ENCODE data around the gene LYPD1. TPM values are rescaled to one million over a fixed set of nuclear protein-coding genes. Genes with fewer than 3 reads are reported as not detected.

The LYPD1 gene
- polyA plus RNA-seq, 2 of the 4 experiments (the other 2 are of a cell fraction): 3.6 to 12.0 TPM

DNA sequence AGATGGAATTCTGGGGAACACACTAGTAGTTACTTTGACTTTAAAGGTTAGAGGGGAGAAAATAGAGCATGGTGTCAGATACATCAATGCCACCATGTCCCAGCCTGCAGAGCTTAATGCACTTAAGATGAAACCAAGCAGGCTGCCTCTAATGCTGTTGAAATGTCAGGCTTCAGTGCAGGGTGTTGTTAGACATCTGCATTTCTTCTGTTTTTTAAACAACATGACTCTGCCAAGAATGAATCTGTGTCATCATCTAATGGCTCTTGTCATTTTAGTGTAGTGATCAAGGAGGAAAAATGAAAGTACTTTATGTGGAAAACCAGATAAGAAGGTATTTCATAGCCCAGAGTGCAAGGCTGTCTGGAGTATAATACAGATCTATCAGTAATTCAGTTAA lies 29.9 kb downstream of the LYPD1 start:
- CTCF ChIA-PET: interaction anchor here (1.5 kb wide), 1 partner anchor 11 kb away, joined by 4 read pairs; no protein-coding TSS in a partner anchor
- no peaks in the 10 kb centered on the region for H3K4me1 ChIP-seq
- DNase-seq (ENCODE audit: low read depth in 1 of 2, low spot score in 1 of 2): no peak
- H3K4me2 ChIP-seq: no peak overlapping the region
- H3K9me3 ChIP-seq: no peaks in the 10 kb centered on the region
- H3K4me3 ChIP-seq: no peak overlapping the region
- POLR2A ChIA-PET: no interaction called here
- ATAC-seq: no peak
- FAIRE-seq: no peak
- H3K27ac ChIP-seq: no peak overlapping the region
- TF ChIP-seq JUN (IDR thresholded peaks at IDR 0.05): no peak
- TF ChIP-seq CHD2 (IDR thresholded peaks at IDR 0.05; ENCODE audit: low read length, partially characterized antibody): no peak
- TF ChIP-seq GATA3 (IDR thresholded peaks at IDR 0.05; ENCODE audit: borderline replicate concordance): no peak
- no peak for TF ChIP-seq KDM5A (IDR thresholded peaks at IDR 0.05)
- TF ChIP-seq JUNB (IDR thresholded peaks at IDR 0.05): no peak
- TF ChIP-seq EP300 (IDR thresholded peaks at IDR 0.05): no peak
- no peak for TF ChIP-seq HEYL (CRISPR knock-in tag; IDR thresholded peaks at IDR 0.05)
- no peak for TF ChIP-seq MAX (IDR thresholded peaks at IDR 0.05)
- TF ChIP-seq HOXB13 (CRISPR knock-in tag; IDR thresholded peaks at IDR 0.05; ENCODE audit: low read depth): no peak
- no peak for TF ChIP-seq ESRRA (IDR thresholded peaks at IDR 0.05; ENCODE audit: borderline replicate concordance, low read length)
- no peak for TF ChIP-seq MAZ (IDR thresholded peaks at IDR 0.05; ENCODE audit: borderline replicate concordance, low read depth, low read length)
- no peak for TF ChIP-seq MAFK (IDR thresholded peaks at IDR 0.05; ENCODE audit: partially characterized antibody)
- TF ChIP-seq, protein P1, sequence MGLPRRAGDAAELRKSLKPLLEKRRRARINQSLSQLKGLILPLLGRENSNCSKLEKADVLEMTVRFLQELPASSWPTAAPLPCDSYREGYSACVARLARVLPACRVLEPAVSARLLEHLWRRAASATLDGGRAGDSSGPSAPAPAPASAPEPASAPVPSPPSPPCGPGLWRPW (IDR thresholded peaks at IDR 0.05): no peak
- TF ChIP-seq HOXB5 (CRISPR knock-in tag; IDR thresholded peaks at IDR 0.05): no peak
- no peak for TF ChIP-seq ZSCAN20 (CRISPR knock-in tag; IDR thresholded peaks at IDR 0.05)
- TF ChIP-seq RNF2 (IDR thresholded peaks at IDR 0.05; ENCODE audit: borderline replicate concordance, low read depth): no peak

DNA sequence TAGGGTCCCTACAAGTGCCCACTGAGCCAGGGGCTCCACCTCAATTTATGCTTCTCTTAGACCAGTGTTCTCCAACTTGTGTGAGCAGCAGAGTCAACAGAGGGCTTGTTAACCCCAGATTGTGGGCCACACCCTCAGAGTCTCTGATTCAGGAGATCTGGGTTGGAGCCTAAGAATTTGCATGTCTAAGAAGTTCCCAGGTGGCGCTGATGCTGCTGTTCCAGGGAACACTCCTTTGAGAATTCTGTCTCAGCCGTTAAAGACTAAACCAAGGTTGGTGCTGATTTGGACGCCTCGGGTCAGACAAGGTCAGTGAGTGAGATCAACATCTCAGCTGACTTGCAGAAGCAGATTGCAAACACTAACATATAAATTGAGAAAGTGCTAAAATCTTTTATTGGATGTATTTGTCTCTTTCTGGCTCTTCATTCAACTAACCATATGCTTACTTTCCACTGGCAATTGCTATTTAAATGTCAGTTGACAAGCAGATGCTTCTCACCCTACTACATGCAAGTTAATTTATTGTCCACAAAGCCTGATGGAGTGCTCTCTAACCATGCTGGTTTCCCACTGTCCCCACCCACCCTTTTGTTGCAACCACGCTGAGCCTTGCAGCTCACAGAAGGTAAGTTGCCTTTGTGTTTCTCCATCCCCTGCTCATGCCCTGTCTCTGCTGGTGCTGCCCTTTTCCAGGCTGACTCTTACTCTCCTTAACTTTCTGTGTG lies 31.5 kb downstream of the LYPD1 start:
- WGBS (ENCODE audit: missing lambda C conversion rate): 87% methylated on average over 5 of the region's 5 CpGs
- no peak overlapping the region for H3K4me3 ChIP-seq
- H3K4me2 ChIP-seq: no peak overlapping the region
- FAIRE-seq (no peak), ATAC-seq (no peak), DNase-seq (ENCODE audit: low read depth in 1 of 2, low spot score in 1 of 2) (no peak)
- ChIA-PET CTCF (interaction anchor here (0.8 kb wide), 1 partner anchor 9 kb away, joined by 3 read pairs; no protein-coding TSS in a partner anchor), POLR2A (no interaction called here)
- H3K27ac ChIP-seq: no peak overlapping the region
- no peaks in the 10 kb centered on the region for H3K4me1 ChIP-seq
- H3K9me3 ChIP-seq: no peaks in the 10 kb centered on the region
- no peak for TF ChIP-seq GATA3 (IDR thresholded peaks at IDR 0.05; ENCODE audit: borderline replicate concordance)
- no peak for TF ChIP-seq RFX5 (IDR thresholded peaks at IDR 0.05)
- no peak for TF ChIP-seq EP300 (IDR thresholded peaks at IDR 0.05)
- no peak for TF ChIP-seq EHMT2 (IDR thresholded peaks at IDR 0.05; ENCODE audit: low read depth)
- TF ChIP-seq HOXB5 (CRISPR knock-in tag; IDR thresholded peaks at IDR 0.05): no peak
- no peak for TF ChIP-seq FOXS1 (CRISPR knock-in tag; IDR thresholded peaks at IDR 0.05)
- TF ChIP-seq RCOR1 (IDR thresholded peaks at IDR 0.05; ENCODE audit: low read depth, low read length): no peak
- no peak for TF ChIP-seq TFCP2L1 (CRISPR knock-in tag; IDR thresholded peaks at IDR 0.05)
- no peak for TF ChIP-seq FOSB (CRISPR knock-in tag; IDR thresholded peaks at IDR 0.05)
- TF ChIP-seq SREBF2 (IDR thresholded peaks at IDR 0.05): no peak
- TF ChIP-seq ZSCAN20 (CRISPR knock-in tag; IDR thresholded peaks at IDR 0.05): no peak
- no peak for TF ChIP-seq HMGXB4 (CRISPR knock-in tag; IDR thresholded peaks at IDR 0.05; ENCODE audit: borderline replicate concordance)
- no peak for TF ChIP-seq PBX3 (IDR thresholded peaks at IDR 0.05)

Measured in A549 (cell line).